Upper lobe of left lung (tissue), 4 donors: ENCODE results near the gene ATP4A.

Experiments
- CTCF ChIP-seq, 6 experiments: fragments of 450-650 bp in 4 of 6; fragments of 200-600 bp in 2 of 6; sonication (generic) in 2 of 6; IDR thresholded peaks; one replicate each; pipeline ENCODE4 v1.5.1; 2016 to 2019; ENCODE audit warnings: antibody characterized with exemption in 6 of 6
- EP300 ChIP-seq, 4 donors: sonication (generic); formaldehyde crosslinking; IDR thresholded peaks; one replicate each; pipeline ENCODE4 v1.5.1; 2017; ENCODE audit warnings: antibody characterized with exemption in 4 of 4, control low read depth in 2 of 4
- POLR2A ChIP-seq, 4 donors: fragments of 450-650 bp; IDR thresholded peaks; one replicate each; pipeline ENCODE4 v1.5.1; 2016 to 2017; ENCODE audit warnings: antibody characterized with exemption in 4 of 4, mild to moderate bottlenecking in 2 of 4
- POLR2AphosphoS5 ChIP-seq, 2 donors: sonication (generic); formaldehyde crosslinking; IDR thresholded peaks; one replicate each; pipeline ENCODE4 v1.5.1; 2017; ENCODE audit warnings: antibody characterized with exemption in 2 of 2

- TF ChIP-seq CTCF (IDR thresholded peaks at IDR 0.05) (no peak), POLR2A (IDR thresholded peaks at IDR 0.05) (no peak), POLR2AphosphoS5 (IDR thresholded peaks at IDR 0.05) (no peak), EP300 (IDR thresholded peaks at IDR 0.05) (no peak)
Measured at GRCh38 chr19:35577918-35578317, 14.5 kb upstream of the ATP4A start.
